Coronary artery (tissue), 2 donors: Measurements from ENCODE around the gene WDFY1.

Source experiments
- DNase-seq: peaks from one replicate; pipeline ENCODE4 v3.0.0-alpha.2; 2017; ENCODE audit warnings: low spot score
- H3K27ac ChIP-seq, 2 donors: fragments of 200-600 bp; sonication (generic); one replicate each; pipeline ENCODE4 v1.5.1; 2016 to 2019
- H3K4me3 ChIP-seq: fragments of 200-600 bp; sonication (generic); 2 replicates; pipeline ENCODE4 v1.5.1; 2016; ENCODE audit warnings: mild to moderate bottlenecking, moderate library complexity
- TF ChIP-seq, protein P1 (sequence below): fragments of 200-600 bp; sonication (generic); IDR thresholded peaks from one replicate; pipeline ENCODE4 v1.5.1; 2019; ENCODE audit warnings: antibody characterized with exemption

The WDFY1 gene

DNA sequence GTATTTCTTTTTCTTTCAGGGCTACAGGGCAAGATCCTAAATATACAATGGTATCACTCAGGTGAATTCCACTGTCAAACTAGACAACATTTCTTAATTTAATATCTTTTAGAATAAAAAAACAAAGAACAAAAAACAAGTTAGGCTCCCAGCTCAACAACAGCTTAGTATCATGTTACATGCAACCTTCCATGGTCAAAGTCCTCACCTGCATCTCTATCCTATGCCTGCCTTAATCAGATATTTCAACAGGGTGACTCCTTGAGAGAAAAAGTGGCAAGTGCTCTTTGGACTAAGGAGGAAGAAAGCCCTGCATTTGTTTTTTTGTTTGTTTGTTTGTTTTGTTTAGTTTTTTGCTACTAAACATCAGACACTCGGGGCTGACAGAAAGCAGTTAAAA is 50.2 kb downstream of the WDFY1 start:
- DNase-seq, result no peak
- no peak overlapping the region for H3K27ac ChIP-seq
- H3K4me3 ChIP-seq, result no peak overlapping the region
- TF ChIP-seq, protein P1, sequence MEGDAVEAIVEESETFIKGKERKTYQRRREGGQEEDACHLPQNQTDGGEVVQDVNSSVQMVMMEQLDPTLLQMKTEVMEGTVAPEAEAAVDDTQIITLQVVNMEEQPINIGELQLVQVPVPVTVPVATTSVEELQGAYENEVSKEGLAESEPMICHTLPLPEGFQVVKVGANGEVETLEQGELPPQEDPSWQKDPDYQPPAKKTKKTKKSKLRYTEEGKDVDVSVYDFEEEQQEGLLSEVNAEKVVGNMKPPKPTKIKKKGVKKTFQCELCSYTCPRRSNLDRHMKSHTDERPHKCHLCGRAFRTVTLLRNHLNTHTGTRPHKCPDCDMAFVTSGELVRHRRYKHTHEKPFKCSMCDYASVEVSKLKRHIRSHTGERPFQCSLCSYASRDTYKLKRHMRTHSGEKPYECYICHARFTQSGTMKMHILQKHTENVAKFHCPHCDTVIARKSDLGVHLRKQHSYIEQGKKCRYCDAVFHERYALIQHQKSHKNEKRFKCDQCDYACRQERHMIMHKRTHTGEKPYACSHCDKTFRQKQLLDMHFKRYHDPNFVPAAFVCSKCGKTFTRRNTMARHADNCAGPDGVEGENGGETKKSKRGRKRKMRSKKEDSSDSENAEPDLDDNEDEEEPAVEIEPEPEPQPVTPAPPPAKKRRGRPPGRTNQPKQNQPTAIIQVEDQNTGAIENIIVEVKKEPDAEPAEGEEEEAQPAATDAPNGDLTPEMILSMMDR, result no peak

DNA sequence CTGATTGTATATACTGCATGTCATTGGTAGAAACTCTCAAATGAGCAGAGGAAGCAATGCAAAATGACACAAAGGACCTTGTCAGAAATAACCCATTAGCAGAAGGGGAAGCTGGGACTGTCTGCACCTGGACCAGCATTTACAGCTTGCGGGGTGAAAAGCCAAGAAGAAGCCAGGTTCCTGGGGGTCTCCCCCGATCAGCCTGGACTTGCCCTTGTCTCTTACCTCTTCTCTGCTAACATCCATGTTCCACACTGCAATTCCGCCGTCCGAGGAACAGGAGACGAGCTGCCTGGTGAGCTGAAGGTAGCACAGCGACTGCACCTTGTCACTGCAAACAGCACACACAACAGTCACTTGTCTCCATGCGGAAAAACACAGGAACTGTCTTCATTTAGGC is 51.1 kb downstream of the WDFY1 start:
- no peak for DNase-seq
- Histone ChIP-seq H3K4me3 (no peak overlapping the region), H3K27ac (no peak overlapping the region)
- TF ChIP-seq, protein P1, result no peak

DNA sequence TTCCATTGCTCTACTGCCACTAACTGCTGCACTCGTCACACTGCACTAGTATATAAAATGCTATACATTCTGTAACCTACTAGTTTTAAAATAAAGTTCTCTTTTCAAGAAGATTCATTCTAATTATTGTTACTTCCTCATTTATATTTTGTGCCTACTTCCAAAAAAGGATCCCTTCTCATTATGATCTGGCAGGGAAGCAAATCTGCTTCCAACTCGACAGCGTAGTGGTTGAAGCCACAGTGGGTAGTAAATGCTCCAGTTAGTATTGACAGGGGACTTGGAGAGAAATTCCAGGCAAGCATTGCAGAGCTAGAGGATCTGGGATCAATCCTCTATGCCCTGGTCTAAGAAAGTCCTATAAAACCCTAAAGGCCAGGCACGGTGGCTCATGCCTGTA is 54.4 kb downstream of the WDFY1 start:
- no peak overlapping the region for H3K27ac ChIP-seq
- TF ChIP-seq, protein P1, result no peak
- H3K4me3 ChIP-seq, result no peak overlapping the region
- no peak for DNase-seq

DNA sequence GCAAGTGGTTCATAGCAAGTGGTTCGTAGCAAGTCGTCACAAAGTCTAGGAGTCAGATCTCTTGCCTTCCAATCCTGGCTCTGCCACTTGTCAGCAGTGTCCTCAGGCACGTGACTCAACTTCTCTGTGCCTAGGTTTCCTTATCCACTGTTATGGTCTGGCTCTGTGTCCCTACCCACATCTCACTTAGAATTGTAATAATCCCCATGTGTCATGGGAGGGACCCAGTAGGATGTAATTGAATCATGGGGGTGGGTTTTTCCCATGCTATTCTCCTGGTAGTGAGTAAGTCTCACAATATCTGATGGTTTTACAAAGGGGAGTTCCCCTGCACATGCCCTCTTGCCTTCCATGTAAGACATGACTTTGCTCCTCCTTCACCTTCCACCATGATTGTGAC is 55.9 kb downstream of the WDFY1 start:
- no peak overlapping the region for H3K4me3 ChIP-seq
- H3K27ac ChIP-seq, result no peak overlapping the region
- no peak for DNase-seq
- TF ChIP-seq, protein P1, result no peak

DNA sequence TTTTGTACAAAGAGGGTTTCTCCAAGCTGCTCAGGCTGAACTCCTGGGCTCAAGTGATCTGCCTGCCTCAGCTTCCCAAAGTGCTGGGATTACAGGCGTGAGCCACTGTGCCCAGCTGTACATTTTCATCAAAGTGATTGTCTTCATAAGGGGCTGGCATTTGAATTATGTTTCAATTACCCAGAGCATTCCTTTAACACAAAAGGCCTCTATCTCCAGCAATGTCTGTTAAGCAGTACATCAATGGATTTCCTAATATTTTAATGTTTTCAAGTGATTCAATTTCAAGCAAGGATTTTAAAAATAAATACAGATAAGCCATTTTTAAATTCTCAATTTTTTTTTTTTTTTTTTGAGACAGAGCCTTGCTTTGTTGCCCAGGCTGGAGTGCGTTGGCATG is 56.9 kb downstream of the WDFY1 start:
- TF ChIP-seq, protein P1, result no peak
- H3K4me3 ChIP-seq, result no peak overlapping the region
- DNase-seq, result no peak
- H3K27ac ChIP-seq, result no peak overlapping the region

DNA sequence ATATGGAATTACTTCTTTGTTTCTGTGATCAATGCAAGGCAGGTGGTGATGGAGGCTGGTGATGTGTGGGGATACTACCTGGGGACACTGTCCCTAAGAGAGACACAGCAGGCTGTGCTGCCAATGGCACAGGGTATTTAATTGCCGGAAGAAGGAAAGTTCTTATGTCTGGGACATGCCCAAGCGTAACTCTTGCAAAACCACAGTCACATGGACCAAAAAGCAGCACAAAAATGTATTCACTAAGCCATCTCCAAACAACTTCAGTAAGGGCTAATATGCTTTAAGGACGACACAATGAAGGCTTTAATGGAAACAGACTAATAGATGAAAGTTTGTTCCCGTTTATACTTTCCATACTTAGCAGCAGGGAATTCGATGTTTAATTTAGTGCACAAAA is 58.0 kb downstream of the WDFY1 start:
- no peak overlapping the region for H3K27ac ChIP-seq
- TF ChIP-seq, protein P1, result no peak
- no peak for DNase-seq
- no peak overlapping the region for H3K4me3 ChIP-seq

DNA sequence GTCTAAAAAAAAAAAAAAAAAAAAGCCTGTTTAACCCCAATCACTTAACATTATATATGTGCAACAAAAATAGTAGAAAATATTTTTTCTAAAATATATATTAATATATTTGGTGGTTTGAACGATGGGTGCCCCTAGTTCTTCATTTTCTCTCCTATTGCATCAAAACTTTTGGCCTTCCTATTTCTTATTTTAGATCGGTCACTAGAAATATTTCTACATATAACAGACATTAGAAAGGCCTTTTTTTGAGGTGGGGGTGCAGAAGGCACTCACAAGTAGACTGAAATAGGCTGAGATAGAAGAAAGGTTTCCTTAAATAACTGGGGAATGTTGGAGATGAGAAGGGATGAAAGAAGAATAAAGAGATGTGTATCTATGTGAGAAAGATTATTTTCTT is 58.4 kb downstream of the WDFY1 start:
- Histone ChIP-seq H3K4me3 (no peak overlapping the region), H3K27ac (no peak overlapping the region)
- TF ChIP-seq, protein P1, result no peak
- DNase-seq, result no peak
